K562 (cell line): Measurements from ENCODE around the gene ABCA13. TPM values are rescaled to one million over a fixed set of nuclear protein-coding genes. Genes with fewer than 3 reads are reported as not detected.

Experiments used
- ATAC-seq: fragments of 200-7000 bp; cut with Tn5 transposase; 3 replicates; pipeline ENCODE4 v1.9.1; 2020; ENCODE audit warnings: moderate library complexity
- BruUV-seq: library from RNA; stranded (reverse); fragments of 400-500 nt; replicated peaks from 2 replicates; lab custom pipeline; 2021; lab: Mats Ljungman, UMichigan
- CTCF ChIA-PET: fragments of 300-600 bp; formaldehyde crosslinking; extraction: SDS; loops from one replicate; lab custom pipeline; 2021; ENCODE audit warnings: low intra/inter-chr PET ratio; lab: Yijun Ruan, JAX
- POLR2A ChIA-PET: fragments of 300-600, 350-650 bp; sonication (Branson Sonifier 250); formaldehyde crosslinking; extraction: SDS; loops from one replicate; lab custom pipeline; 2021; ENCODE audit warnings: antibody characterized with exemption, inconsistent platforms; lab: Yijun Ruan, JAX
- DNase-seq, 4 experiments: peaks; one replicate each; pipeline versions ENCODE4 v3.0.0 to v3.0.0-alpha.2; 2011 to 2018; ENCODE audit warnings: low spot score in 3 of 4, mixed read lengths in 3 of 4; ENCODE audit errors: extremely low read depth in 1 of 4
- FAIRE-seq: peaks from 2 replicates; lab custom pipeline; 2011; peaks lifted over from hg19 to GRCh38; lab: Jason Lieb, UNC
- H2AFZ ChIP-seq: 2 replicates; pipeline ENCODE4 v1.6.0; 2011; ENCODE audit warnings: low read depth, low read length, control low read depth, inconsistent platforms
- H3K27ac ChIP-seq: fragments of 200-600 bp; 3 replicates; pipeline ENCODE4 v1.8.0; 2011; ENCODE audit warnings: low read depth, mild to moderate bottlenecking, control low read depth, inconsistent platforms, low read length, moderate library complexity, mixed read lengths; ENCODE audit errors: extremely low read depth
- H3K27me3 ChIP-seq, 2 experiments: fragments of 300-600 bp in 1 of 2; 2 replicates in 1 of 2; 3 replicates in 1 of 2; pipeline versions ENCODE4 v1.6.0 to v1.8.0; 2011; ENCODE audit warnings: inconsistent platforms in 2 of 2, low read length in 2 of 2, mild to moderate bottlenecking in 1 of 2, mixed read lengths in 1 of 2, moderate library complexity in 1 of 2; ENCODE audit not compliant: control insufficient read depth in 2 of 2, insufficient read depth in 2 of 2
- H3K36me3 ChIP-seq: fragments of 300-600 bp; 3 replicates; pipeline ENCODE4 v1.8.0; 2011; ENCODE audit warnings: mild to moderate bottlenecking, low read length, inconsistent platforms; ENCODE audit not compliant: control insufficient read depth, insufficient read depth
- H3K4me1 ChIP-seq, 2 experiments: fragments of 200-600 bp in 1 of 2; replicated peaks in 1 of 2; 2 replicates in 1 of 2; 3 replicates in 1 of 2; pipeline versions ENCODE4 v1.5.1 to v1.8.0; 2011; ENCODE audit warnings: inconsistent platforms in 2 of 2, low read length in 2 of 2, mild to moderate bottlenecking in 1 of 2, mixed read lengths in 1 of 2, moderate library complexity in 1 of 2; ENCODE audit not compliant: control insufficient read depth in 2 of 2, insufficient read depth in 2 of 2
- H3K4me2 ChIP-seq: 2 replicates; pipeline ENCODE4 v1.6.1; 2011; ENCODE audit warnings: low read length, control low read depth, inconsistent platforms, mixed read lengths; ENCODE audit not compliant: insufficient read depth
- H3K4me3 ChIP-seq: fragments of 200-600 bp; sonication (generic), shearing (Covaris generic); 2 replicates; pipeline ENCODE4 v1.5.1; 2016; ENCODE audit warnings: control low read depth, inconsistent platforms
- H3K79me2 ChIP-seq: fragments of 200-600 bp; 3 replicates; pipeline ENCODE4 v1.8.0; 2011; ENCODE audit warnings: low read length, inconsistent platforms; ENCODE audit not compliant: control insufficient read depth, insufficient read depth
- H3K9ac ChIP-seq, 2 experiments: 2 replicates each; pipeline versions ENCODE4 v1.6.0 to v1.6.1; 2011; ENCODE audit warnings: low read depth in 2 of 2, low read length in 2 of 2, control low read depth in 1 of 2, inconsistent platforms in 1 of 2, mild to moderate bottlenecking in 1 of 2, mixed read lengths in 1 of 2; ENCODE audit not compliant: insufficient read depth in 1 of 2
- H3K9me1 ChIP-seq: one replicate; pipeline ENCODE4 v1.6.0; 2011; ENCODE audit warnings: inconsistent platforms, mild to moderate bottlenecking, low read length, moderate library complexity; ENCODE audit not compliant: control insufficient read depth, insufficient read depth
- H3K9me3 ChIP-seq: replicated peaks from 2 replicates; pipeline ENCODE4 v1.5.1; 2011; ENCODE audit warnings: low read depth, low read length, inconsistent platforms; ENCODE audit not compliant: control insufficient read depth, insufficient read depth
- H4K20me1 ChIP-seq: replicated peaks from 2 replicates; pipeline ENCODE4 v1.6.1; 2011; ENCODE audit warnings: low read length, inconsistent platforms, mixed read lengths; ENCODE audit not compliant: control insufficient read depth, insufficient read depth
- DNMT1 ChIP-seq: fragments of 450-650 bp; IDR thresholded peaks from 2 replicates; pipeline ENCODE4 v1.6.1; 2016; ENCODE audit warnings: antibody characterized with exemption, mild to moderate bottlenecking
- MTA3 ChIP-seq: fragments of 450-650 bp; formaldehyde crosslinking; IDR thresholded peaks from 2 replicates; pipeline ENCODE4 v1.6.1; 2017; ENCODE audit warnings: mild to moderate bottlenecking, borderline replicate concordance
- MYC ChIP-seq, 2 experiments: fragments of 250-450 bp in 1 of 2; sonication (Bioruptor Pico) in 1 of 2; IDR thresholded peaks; 2 replicates each; pipeline versions ENCODE4 v1.5.1 to v1.6.1; 2012 to 2021; ENCODE audit warnings: low read depth in 2 of 2, borderline replicate concordance in 1 of 2, improper control_type of control experiment in 1 of 2, low read length in 1 of 2, mild to moderate bottlenecking in 1 of 2, moderate library complexity in 1 of 2
- PHF21A ChIP-seq: fragments of 450-650 bp; IDR thresholded peaks from 2 replicates; pipeline ENCODE4 v1.6.1; 2017; ENCODE audit warnings: low read depth, borderline replicate concordance
- ZBTB1 ChIP-seq: sonication (generic); formaldehyde crosslinking; IDR thresholded peaks from 2 replicates; pipeline ENCODE4 v1.8.1; 2023; ENCODE audit warnings: missing genetic modification reagents, low read depth, mild to moderate bottlenecking, borderline replicate concordance
- WGBS: fragments of 100-300 bp; shearing (Covaris generic); methylation state at CpG from one replicate; pipeline ENCODE4 v1.1.6; 2016; ENCODE audit warnings: low coverage, mixed read lengths; ENCODE audit not compliant: insufficient coverage; ENCODE audit errors: missing lambda C conversion rate; 5-methylcytosine and 5-hydroxymethylcytosine counted together
- in situ Hi-C: fragments of 300-500 bp; cut with MboI; formaldehyde crosslinking; loops from 4 replicates; pipeline ENCODE4 v1.15.0; 2018; ENCODE audit warnings: inconsistent platforms, mixed read lengths
- intact Hi-C: fragments of 100-400 bp; cut with micrococcal nuclease; formaldehyde crosslinking; loops from 2 replicates; pipeline ENCODE4 v1.14.2; 2022
- polyA plus RNA-seq, 8 experiments: library from polyadenylated mRNA; depleted of rRNA in 4 of 8; stranded (reverse) in 5 of 8; unstranded in 3 of 8; fragments of >200 nt; fragmentation: Nextera tagmentation in 2 of 8; fragmentation: Illumina TruSeq in 1 of 8; extraction: Ambion mirVana in 2 of 8; extraction: Trizol in 1 of 8; gene quantifications; 2 replicates each; pipeline versions ENCODE4 v1.2.1 to v1.2.3, GENCODE V29; 2011 to 2014; ENCODE audit warnings: inconsistent platforms in 1 of 8, missing spikeins in 1 of 8
- total RNA-seq, 7 experiments: library from RNA; depleted of rRNA in 6 of 7; stranded (reverse); fragments of >200 nt in 6 of 7; fragmentation: Illumina TruSeq in 2 of 7; extraction: Trizol in 2 of 7; gene quantifications; 2 replicates each; pipeline versions ENCODE4 v1.2.1 to v1.2.3, GENCODE V29; 2011 to 2021; ENCODE audit warnings: low replicate concordance in 1 of 7
- TF ChIP-seq, protein P1 (sequence below): sonication (generic); formaldehyde crosslinking; IDR thresholded peaks from 2 replicates; pipeline ENCODE4 v1.8.1; 2023; ENCODE audit warnings: mild to moderate bottlenecking, missing genetic modification reagents, moderate library complexity
- TF ChIP-seq, protein P2 (sequence below): fragments of 450-650 bp; IDR thresholded peaks from 2 replicates; pipeline ENCODE4 v1.6.1; 2016; ENCODE audit warnings: borderline replicate concordance
- TF ChIP-seq, protein P3 (sequence below): sonication (generic); formaldehyde crosslinking; IDR thresholded peaks from 2 replicates; pipeline ENCODE4 v1.8.0; 2022; ENCODE audit warnings: mild to moderate bottlenecking, missing genetic modification reagents

Gene ABCA13
- total and polyA plus RNA-seq, 9 of the 15 experiments (the other 6 are each of a cell fraction or from before 2014, with no cell fraction given) = 0.14 to 1.5 (median 0.38) TPM

DNA sequence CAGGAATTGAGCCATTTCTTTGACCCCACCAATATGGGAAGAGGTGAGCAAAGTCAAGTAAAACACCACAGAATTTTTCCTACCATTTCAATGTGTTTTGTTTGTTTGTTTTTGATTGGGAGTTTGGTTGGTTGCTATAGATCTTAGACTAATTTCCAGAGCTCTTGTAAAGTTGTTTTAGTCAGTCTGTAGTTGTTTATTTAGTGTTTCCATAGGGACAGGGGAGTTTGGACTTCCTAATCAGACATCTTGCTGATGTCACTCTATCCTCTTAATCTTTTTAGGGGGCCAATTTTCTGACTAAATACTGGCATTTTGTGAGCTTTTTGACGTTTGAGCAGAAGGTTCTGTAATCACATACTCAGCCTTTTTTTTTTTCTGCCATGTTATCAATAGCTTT lies 266.9 kb downstream of the ABCA13 start (continued):
- TF ChIP-seq, protein P1, sequence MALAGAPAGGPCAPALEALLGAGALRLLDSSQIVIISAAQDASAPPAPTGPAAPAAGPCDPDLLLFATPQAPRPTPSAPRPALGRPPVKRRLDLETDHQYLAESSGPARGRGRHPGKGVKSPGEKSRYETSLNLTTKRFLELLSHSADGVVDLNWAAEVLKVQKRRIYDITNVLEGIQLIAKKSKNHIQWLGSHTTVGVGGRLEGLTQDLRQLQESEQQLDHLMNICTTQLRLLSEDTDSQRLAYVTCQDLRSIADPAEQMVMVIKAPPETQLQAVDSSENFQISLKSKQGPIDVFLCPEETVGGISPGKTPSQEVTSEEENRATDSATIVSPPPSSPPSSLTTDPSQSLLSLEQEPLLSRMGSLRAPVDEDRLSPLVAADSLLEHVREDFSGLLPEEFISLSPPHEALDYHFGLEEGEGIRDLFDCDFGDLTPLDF (CRISPR knock-in tag) = no peak
- TF ChIP-seq ZBTB1 (CRISPR knock-in tag) = no peak

DNA sequence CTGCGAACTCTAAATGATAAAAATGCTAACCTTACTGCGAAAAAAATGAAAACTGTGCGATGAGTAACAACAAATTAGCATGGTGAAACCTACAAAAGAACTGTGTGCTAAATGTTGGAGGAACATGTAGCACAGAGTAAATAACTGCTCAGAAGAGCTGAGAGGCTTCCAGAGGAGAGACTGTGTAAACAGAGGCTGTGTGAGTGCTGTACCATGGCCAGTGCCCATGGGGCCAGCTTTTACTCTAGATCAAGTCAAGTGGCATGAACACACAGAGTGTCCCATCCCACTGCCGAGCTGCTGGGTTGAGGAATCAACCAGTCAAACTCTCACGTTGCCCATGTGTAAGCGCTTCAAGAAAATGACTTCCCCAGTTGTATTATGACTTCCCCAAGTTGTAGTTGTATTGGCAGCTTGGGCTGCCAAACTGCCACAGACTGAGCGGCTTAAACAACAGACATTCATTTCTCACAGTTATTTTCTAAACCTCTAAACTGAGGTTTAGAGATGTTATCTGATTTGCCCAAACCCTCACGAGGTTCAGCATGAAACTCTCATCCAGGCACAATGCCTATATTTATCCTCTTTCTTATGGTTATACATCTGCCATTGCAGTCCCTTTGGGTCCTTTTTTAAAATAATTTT lies 270.7 kb downstream of the ABCA13 start:
- Histone ChIP-seq H3K27ac (no peak overlapping the region), H3K27me3 (no peaks in the 10 kb centered on the region), H3K4me2 (no peak overlapping the region), H3K9ac (no peak overlapping the region), H3K79me2 (no peaks in the 10 kb centered on the region), H4K20me1 (no peaks in the 10 kb centered on the region), H3K36me3 (no peaks in the 10 kb centered on the region), H3K4me1 (no peaks in the 10 kb centered on the region)
- ChIA-PET CTCF (no interaction called here), POLR2A (no interaction called here)
- no peak for DNase-seq
- FAIRE-seq = no peak
- no TSS peak for BruUV-seq
- in situ Hi-C loops = no loop called here
- TF ChIP-seq DNMT1 (no peak), MYC (IDR thresholded peaks at IDR 0.05; ENCODE audit: low read depth, low read length) (no peak), MYC (CRISPR knock-in tag; IDR thresholded peaks at IDR 0.05; ENCODE audit: borderline replicate concordance, low read depth) (no peak), MTA3 (no peak), PHF21A (no peak)
- TF ChIP-seq, protein P2, sequence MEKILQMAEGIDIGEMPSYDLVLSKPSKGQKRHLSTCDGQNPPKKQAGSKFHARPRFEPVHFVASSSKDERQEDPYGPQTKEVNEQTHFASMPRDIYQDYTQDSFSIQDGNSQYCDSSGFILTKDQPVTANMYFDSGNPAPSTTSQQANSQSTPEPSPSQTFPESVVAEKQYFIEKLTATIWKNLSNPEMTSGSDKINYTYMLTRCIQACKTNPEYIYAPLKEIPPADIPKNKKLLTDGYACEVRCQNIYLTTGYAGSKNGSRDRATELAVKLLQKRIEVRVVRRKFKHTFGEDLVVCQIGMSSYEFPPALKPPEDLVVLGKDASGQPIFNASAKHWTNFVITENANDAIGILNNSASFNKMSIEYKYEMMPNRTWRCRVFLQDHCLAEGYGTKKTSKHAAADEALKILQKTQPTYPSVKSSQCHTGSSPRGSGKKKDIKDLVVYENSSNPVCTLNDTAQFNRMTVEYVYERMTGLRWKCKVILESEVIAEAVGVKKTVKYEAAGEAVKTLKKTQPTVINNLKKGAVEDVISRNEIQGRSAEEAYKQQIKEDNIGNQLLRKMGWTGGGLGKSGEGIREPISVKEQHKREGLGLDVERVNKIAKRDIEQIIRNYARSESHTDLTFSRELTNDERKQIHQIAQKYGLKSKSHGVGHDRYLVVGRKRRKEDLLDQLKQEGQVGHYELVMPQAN = no peak
- TF ChIP-seq, protein P3, sequence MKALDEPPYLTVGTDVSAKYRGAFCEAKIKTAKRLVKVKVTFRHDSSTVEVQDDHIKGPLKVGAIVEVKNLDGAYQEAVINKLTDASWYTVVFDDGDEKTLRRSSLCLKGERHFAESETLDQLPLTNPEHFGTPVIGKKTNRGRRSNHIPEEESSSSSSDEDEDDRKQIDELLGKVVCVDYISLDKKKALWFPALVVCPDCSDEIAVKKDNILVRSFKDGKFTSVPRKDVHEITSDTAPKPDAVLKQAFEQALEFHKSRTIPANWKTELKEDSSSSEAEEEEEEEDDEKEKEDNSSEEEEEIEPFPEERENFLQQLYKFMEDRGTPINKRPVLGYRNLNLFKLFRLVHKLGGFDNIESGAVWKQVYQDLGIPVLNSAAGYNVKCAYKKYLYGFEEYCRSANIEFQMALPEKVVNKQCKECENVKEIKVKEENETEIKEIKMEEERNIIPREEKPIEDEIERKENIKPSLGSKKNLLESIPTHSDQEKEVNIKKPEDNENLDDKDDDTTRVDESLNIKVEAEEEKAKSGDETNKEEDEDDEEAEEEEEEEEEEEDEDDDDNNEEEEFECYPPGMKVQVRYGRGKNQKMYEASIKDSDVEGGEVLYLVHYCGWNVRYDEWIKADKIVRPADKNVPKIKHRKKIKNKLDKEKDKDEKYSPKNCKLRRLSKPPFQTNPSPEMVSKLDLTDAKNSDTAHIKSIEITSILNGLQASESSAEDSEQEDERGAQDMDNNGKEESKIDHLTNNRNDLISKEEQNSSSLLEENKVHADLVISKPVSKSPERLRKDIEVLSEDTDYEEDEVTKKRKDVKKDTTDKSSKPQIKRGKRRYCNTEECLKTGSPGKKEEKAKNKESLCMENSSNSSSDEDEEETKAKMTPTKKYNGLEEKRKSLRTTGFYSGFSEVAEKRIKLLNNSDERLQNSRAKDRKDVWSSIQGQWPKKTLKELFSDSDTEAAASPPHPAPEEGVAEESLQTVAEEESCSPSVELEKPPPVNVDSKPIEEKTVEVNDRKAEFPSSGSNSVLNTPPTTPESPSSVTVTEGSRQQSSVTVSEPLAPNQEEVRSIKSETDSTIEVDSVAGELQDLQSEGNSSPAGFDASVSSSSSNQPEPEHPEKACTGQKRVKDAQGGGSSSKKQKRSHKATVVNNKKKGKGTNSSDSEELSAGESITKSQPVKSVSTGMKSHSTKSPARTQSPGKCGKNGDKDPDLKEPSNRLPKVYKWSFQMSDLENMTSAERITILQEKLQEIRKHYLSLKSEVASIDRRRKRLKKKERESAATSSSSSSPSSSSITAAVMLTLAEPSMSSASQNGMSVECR (CRISPR knock-in tag) = no peak
- TF ChIP-seq, all 486 proteins: peak for 0
- Histone ChIP-seq H2AFZ (no peak overlapping the region), H3K9me3 (no peaks in the 10 kb centered on the region), H3K4me3 (no peak overlapping the region), H3K9me1 (no peaks in the 10 kb centered on the region)
- no peak for ATAC-seq
- WGBS = under 1% methylated on average over 8 of the region's 8 CpGs
- intact Hi-C loops = no loop called here
